Epithelial cell of proximal tubule (primary cell): ENCODE data around the gene UGT1A10. TPM values are rescaled to one million over a fixed set of nuclear protein-coding genes. Genes with fewer than 3 reads are reported as not detected.
"Not testable (repeated sequence)": the region's sequence is repeated elsewhere in the genome, so short reads cannot be mapped to it uniquely, and the experiment has no call there.

Experiments
- DNase-seq: peaks from one replicate; pipeline ENCODE4 v3.0.0-alpha.2; 2011; ENCODE audit warnings: low read depth
- H3K4me3 ChIP-seq: 2 replicates; pipeline ENCODE4 v1.5.1; 2011; ENCODE audit warnings: low read depth, mild to moderate bottlenecking, low read length
- CTCF ChIP-seq: conservative IDR thresholded peaks from 2 replicates; pipeline ENCODE4 v1.5.1; 2012; ENCODE audit warnings: low read depth, mild to moderate bottlenecking, low read length
- total RNA-seq: library from RNA; depleted of rRNA; stranded (reverse); fragments of >200 nt; gene quantifications from 2 replicates; pipeline ENCODE4 v1.2.3, GENCODE V29; 2015

UGT1A10 gene
- total RNA-seq, 1 donor from 2014 or later = not detected

- H3K4me3 ChIP-seq = no peak overlapping the region
- TF ChIP-seq CTCF = no peak
- DNase-seq = no peak
Measured at GRCh38 chr2:233745073-233745755, 109.0 kb downstream of the UGT1A10 start.

- not testable (repeated sequence) for H3K4me3 ChIP-seq, DNase-seq
Measured at GRCh38 chr2:233745838-233746237, 109.6 kb downstream of the UGT1A10 start.

- DNase-seq = no peak
- no peak overlapping the region for H3K4me3 ChIP-seq
- no peak for TF ChIP-seq CTCF
Measured at GRCh38 chr2:233746475-233747282, 110.4 kb downstream of the UGT1A10 start.

GRCh38 chr2:233747283-233747544 is 111.0 kb downstream of the UGT1A10 start:
- DNase-seq = no peak
- no peak for TF ChIP-seq CTCF
- no peak overlapping the region for H3K4me3 ChIP-seq

GRCh38 chr2:233750689-233751088 is 114.4 kb downstream of the UGT1A10 start:
- not testable (repeated sequence) for DNase-seq, H3K4me3 ChIP-seq

GRCh38 chr2:233751212-233752009 is 115.2 kb downstream of the UGT1A10 start:
- not testable (repeated sequence) for H3K4me3 ChIP-seq, DNase-seq

- TF ChIP-seq CTCF = no peak
- H3K4me3 ChIP-seq = no peak overlapping the region
- no peak for DNase-seq
Measured at GRCh38 chr2:233754872-233755611, 118.8 kb downstream of the UGT1A10 start.

- no peak overlapping the region for H3K4me3 ChIP-seq
- no peak for DNase-seq
- no peak for TF ChIP-seq CTCF
Measured at GRCh38 chr2:233756429-233757081, 120.3 kb downstream of the UGT1A10 start.
